22Rv1 (cell line): Measurements from ENCODE around the gene MS4A7.

Source experiments
- ZFX ChIP-seq: fragments of 450-650 bp; IDR thresholded peaks from 2 replicates; pipeline ENCODE4 v1.6.1; 2017; ENCODE audit warnings: antibody characterized with exemption, borderline replicate concordance
- TF ChIP-seq, protein P1 (sequence below): fragments of 450-650 bp; IDR thresholded peaks from 2 replicates; pipeline ENCODE4 v1.5.1; 2017; ENCODE audit warnings: mild to moderate bottlenecking

DNA sequence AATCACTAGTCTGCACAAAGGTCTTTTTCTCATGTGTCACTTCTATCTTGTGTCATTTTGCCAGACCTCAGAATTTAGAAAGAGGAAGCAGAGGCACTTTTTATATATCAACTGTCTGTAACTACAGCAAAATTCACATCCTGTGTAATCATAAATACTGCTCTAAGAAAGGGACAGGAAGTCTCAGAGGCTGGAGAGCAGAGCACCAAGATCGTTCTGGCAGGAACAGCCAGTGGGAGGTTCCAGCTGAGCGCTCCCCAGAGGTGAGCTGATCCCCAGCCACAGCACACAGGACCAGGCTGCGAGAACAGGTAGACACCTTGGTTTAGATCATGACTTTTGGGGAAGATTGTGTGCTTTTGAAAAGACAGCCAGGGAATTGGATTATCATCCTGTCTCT lies at the start of gene MS4A7:
- TF ChIP-seq, protein P1, sequence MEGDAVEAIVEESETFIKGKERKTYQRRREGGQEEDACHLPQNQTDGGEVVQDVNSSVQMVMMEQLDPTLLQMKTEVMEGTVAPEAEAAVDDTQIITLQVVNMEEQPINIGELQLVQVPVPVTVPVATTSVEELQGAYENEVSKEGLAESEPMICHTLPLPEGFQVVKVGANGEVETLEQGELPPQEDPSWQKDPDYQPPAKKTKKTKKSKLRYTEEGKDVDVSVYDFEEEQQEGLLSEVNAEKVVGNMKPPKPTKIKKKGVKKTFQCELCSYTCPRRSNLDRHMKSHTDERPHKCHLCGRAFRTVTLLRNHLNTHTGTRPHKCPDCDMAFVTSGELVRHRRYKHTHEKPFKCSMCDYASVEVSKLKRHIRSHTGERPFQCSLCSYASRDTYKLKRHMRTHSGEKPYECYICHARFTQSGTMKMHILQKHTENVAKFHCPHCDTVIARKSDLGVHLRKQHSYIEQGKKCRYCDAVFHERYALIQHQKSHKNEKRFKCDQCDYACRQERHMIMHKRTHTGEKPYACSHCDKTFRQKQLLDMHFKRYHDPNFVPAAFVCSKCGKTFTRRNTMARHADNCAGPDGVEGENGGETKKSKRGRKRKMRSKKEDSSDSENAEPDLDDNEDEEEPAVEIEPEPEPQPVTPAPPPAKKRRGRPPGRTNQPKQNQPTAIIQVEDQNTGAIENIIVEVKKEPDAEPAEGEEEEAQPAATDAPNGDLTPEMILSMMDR, result no peak
- no peak for TF ChIP-seq ZFX
